ENCODE results near the gene CLSTN1. TPM values are rescaled to one million over a fixed set of nuclear protein-coding genes. Genes with fewer than 3 reads are reported as not detected.

Gene CLSTN1
- total and polyA plus RNA-seq, 2 of the 8 experiments (the other 6 are each of a cell fraction or from before 2014, with no cell fraction given) = 34.2 to 97.4 TPM

- Histone ChIP-seq H3K9ac (replicated peaks in 1 of 4; ENCODE audit: extremely low read depth in 1 of 4, low read depth in 3 of 4, low read length in 3 of 4) (no peak overlapping the region), H3K36me3 (ENCODE audit: control insufficient read depth in 2 of 4, insufficient read depth in 4 of 4, low read length in 3 of 4) (peaks cover 0 to 3% (median 0%) of the 10 kb centered on the region in 4 experiments; a peak in 2 of 8 replicates), H4K8ac (ENCODE audit: extremely low read depth, insufficient read depth, low read length) (no peak overlapping the region), H3K14ac (ENCODE audit: insufficient read length) (no peak overlapping the region), H2BK20ac (ENCODE audit: low read length) (no peak overlapping the region), H2BK15ac (ENCODE audit: low read length) (no peak overlapping the region), H3K56ac (replicated peaks; ENCODE audit: insufficient read length, low read depth, low read length) (no peak overlapping the region), H3K23ac (ENCODE audit: insufficient read length) (no peak overlapping the region), H4K20me1 (replicated peaks in 1 of 2; ENCODE audit: control insufficient read depth in 1 of 2, insufficient read depth in 2 of 2, low read length in 2 of 2) (no peaks in the 10 kb centered on the region), H3K4ac (replicated peaks; ENCODE audit: insufficient read length, low read depth, low read length) (no peak overlapping the region), H2AK5ac (ENCODE audit: low read depth, low read length) (no peak overlapping the region), H3K9me3 (ENCODE audit: insufficient read depth in 2 of 2, low read depth in 1 of 2, low read length in 1 of 2) (no peaks in the 10 kb centered on the region), H3K23me2 (ENCODE audit: low read depth, low read length) (no peaks in the 10 kb centered on the region), H3K18ac (ENCODE audit: extremely low read depth, low read length) (no peak overlapping the region), H2BK5ac (ENCODE audit: low read depth, low read length) (no peak overlapping the region), H3K4me3 (ENCODE audit: extremely low read depth in 1 of 4, insufficient read depth in 2 of 4, low read depth in 3 of 4, low read length in 4 of 4) (no peak overlapping the region), H3K4me1 (replicated peaks in 1 of 4; ENCODE audit: control insufficient read depth in 3 of 4, insufficient read depth in 4 of 4, low read length in 3 of 4) (peaks cover 0 to 9% (median 7%) of the 10 kb centered on the region in 4 experiments; a peak in 6 of 7 replicates), H3K4me2 (ENCODE audit: insufficient read depth in 1 of 2, low read depth in 2 of 2, low read length in 2 of 2) (no peak overlapping the region), H4K91ac (replicated peaks; ENCODE audit: insufficient read length, low read length) (no peak overlapping the region), H2BK12ac (ENCODE audit: low read depth, low read length) (no peak overlapping the region), H2BK120ac (replicated peaks; ENCODE audit: low read depth, low read length) (no peak overlapping the region), H2AFZ (ENCODE audit: low read length) (no peak overlapping the region), H3K27ac (ENCODE audit: low read depth, low read length) (no peak overlapping the region), H3K27me3 (replicated peaks in 1 of 4; ENCODE audit: control insufficient read depth in 3 of 4, extremely low read depth in 1 of 4, insufficient read depth in 3 of 4, low read length in 3 of 4) (no peaks in the 10 kb centered on the region), H3K79me1 (ENCODE audit: low read depth, low read length) (no peaks in the 10 kb centered on the region), H4K5ac (ENCODE audit: insufficient read length, low read depth, low read length) (no peak overlapping the region), H3K79me2 (ENCODE audit: control insufficient read depth in 1 of 2, insufficient read depth in 2 of 2, low read length in 2 of 2) (no peaks in the 10 kb centered on the region)
- POLR2A ChIA-PET (ENCODE audit: partially characterized antibody) = interaction anchor here (1.0 to 1.5 kb wide), 3 partner anchors 13 to 83 kb away, joined by 3 to 4 read pairs (median 3); partner anchors contain the start of genes LZIC and NMNAT1
- FAIRE-seq = no peak
- CTCF ChIA-PET (ENCODE audit: partially characterized antibody) = interaction anchor here (0.8 to 17.3 kb wide), 21 partner anchors 8 to 278 kb away, joined by 3 to 312 read pairs (median 5); no protein-coding TSS in a partner anchor
- 91% methylated on average over 5 of the region's 5 CpGs; no CpG with 5 or more reads in 1 of the 2 experiments for WGBS, 2 experiments (ENCODE audit: extremely low coverage in 1 of 2, insufficient coverage in 1 of 2, insufficient read length in 1 of 2, insufficient replicate concordance in 2 of 2, low coverage in 1 of 2, low lambda C conversion rate in 2 of 2, missing lambda C conversion rate in 1 of 2)
- no peak for DNase-seq (ENCODE audit: low read depth in 1 of 2, low spot score in 2 of 2)
- TF ChIP-seq SUZ12 (IDR thresholded peaks at IDR 0.05; ENCODE audit: low read length) (no peak), RNF2 (IDR thresholded peaks at IDR 0.05; ENCODE audit: borderline replicate concordance, low read depth, low read length, missing control alignments, poor library complexity, severe bottlenecking) (no peak), TCF12 (IDR thresholded peaks at IDR 0.05; ENCODE audit: low read depth, low read length) (no peak), SP4 (IDR thresholded peaks at IDR 0.05; ENCODE audit: low read length) (no peak), ASH2L (IDR thresholded peaks at IDR 0.05; ENCODE audit: low read length) (no peak), TBP (IDR thresholded peaks at IDR 0.05; ENCODE audit: low read depth, low read length) (no peak), EGR1 (IDR thresholded peaks at IDR 0.05; ENCODE audit: borderline replicate concordance, low read depth, low read length) (no peak), SAP30 (IDR thresholded peaks at IDR 0.05; ENCODE audit: insufficient read depth, insufficient replicate concordance, low read length) (no peak), HDAC2 (IDR thresholded peaks at IDR 0.05; ENCODE audit: borderline replicate concordance in 1 of 2, low read depth in 2 of 2, low read length in 2 of 2) (no peak), KDM1A (IDR thresholded peaks at IDR 0.05; ENCODE audit: borderline replicate concordance, low read length) (no peak), HDAC6 (IDR thresholded peaks at IDR 0.05; ENCODE audit: low read depth, low read length) (no peak)
- TF ChIP-seq, protein P1, sequence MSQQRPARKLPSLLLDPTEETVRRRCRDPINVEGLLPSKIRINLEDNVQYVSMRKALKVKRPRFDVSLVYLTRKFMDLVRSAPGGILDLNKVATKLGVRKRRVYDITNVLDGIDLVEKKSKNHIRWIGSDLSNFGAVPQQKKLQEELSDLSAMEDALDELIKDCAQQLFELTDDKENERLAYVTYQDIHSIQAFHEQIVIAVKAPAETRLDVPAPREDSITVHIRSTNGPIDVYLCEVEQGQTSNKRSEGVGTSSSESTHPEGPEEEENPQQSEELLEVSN (IDR thresholded peaks at IDR 0.05) = no peak
- TF ChIP-seq, protein P2, sequence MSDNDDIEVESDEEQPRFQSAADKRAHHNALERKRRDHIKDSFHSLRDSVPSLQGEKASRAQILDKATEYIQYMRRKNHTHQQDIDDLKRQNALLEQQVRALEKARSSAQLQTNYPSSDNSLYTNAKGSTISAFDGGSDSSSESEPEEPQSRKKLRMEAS (IDR thresholded peaks at IDR 0.05) = no peak
Measured at GRCh38 chr1:9860887-9861286, 37.1 kb upstream of the CLSTN1 start.

All from H1 (cell line).